ENCODE data around the gene ZIC3.
"Not testable (repeated sequence)": the region's sequence is repeated elsewhere in the genome, so short reads cannot be mapped to it uniquely, and the experiment has no call there.

The ZIC3 gene

GRCh38 chrX:137565921-137566745 lies at the start of gene ZIC3:
Gene ZIC3 (plus strand): TSS chrX:137566127. CDS start chrX:137566692, 565 bp downstream.
- DNase-seq (ENCODE audit: low spot score): peak; percentile 66

- DNase-seq (ENCODE audit: low spot score): no peak
Measured at GRCh38 chrX:137519459-137519858, 46.5 kb upstream of the ZIC3 start.

DNA sequence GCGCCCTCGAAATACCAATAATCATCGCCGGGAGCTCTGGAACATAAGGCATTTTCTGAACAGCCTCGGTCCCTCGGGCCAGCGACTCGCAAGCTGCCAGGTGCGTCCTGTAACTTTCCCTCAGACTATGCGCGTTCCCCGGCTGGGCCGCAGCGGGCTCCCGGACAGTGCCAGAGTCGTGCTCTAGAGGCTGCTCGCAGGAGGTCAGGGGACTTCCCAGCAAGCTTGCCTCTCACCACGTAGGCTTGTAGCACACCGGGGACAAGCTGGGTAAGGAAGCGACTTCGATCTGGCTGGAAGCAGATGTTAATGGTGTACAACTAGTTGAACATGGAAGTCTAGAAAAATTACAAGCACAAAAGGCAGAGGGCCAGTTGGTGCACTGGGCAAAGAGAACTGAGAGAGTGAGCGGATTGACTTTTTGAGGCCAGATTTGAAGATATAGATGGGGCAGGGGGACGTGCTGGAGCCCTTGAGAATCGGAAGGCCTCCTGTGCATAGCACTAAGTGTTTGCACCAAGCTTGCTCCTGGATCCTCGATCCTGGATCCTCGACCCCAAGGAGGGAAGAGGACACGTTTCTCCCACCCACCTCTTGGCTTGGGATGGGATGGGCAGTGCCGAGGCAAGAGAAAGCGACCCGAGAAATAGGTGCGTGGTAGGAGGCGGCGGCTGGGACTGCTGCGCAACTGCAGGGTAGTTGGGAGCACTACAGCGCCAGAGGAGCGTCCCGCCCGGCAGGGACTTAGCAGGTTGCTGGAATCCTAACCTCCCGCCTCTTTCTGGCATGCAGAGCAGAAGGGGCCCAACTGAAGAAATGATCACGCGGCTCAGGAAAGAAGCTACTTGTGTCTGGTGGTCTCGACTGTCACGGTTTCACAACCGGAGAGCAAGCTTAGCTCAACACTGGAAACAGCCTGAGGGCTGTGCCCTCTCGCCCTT lies 19.9 kb upstream of the ZIC3 start:
- no peak for DNase-seq (ENCODE audit: low spot score)

DNA sequence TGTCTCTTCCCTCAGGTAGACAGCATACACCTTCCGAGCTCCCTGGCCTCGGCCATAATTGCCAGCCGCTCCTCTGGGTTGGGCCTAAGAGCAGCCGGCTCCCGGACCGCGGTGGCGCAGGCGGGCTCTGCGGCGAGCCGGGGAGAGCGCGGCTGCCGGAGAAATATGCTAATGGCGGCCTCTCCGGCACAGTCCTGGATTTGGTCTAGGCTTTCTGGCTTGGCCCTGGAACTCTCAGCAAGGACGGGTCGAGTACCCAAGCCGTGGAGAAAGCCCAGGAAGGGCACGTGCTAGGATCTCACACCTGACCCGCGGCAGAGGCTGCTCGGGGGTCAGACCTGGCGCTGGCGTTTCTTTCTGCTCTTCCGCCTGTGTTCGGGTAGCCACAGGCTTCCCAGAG lies 18.6 kb upstream of the ZIC3 start:
- DNase-seq (ENCODE audit: low spot score): no peak

DNA sequence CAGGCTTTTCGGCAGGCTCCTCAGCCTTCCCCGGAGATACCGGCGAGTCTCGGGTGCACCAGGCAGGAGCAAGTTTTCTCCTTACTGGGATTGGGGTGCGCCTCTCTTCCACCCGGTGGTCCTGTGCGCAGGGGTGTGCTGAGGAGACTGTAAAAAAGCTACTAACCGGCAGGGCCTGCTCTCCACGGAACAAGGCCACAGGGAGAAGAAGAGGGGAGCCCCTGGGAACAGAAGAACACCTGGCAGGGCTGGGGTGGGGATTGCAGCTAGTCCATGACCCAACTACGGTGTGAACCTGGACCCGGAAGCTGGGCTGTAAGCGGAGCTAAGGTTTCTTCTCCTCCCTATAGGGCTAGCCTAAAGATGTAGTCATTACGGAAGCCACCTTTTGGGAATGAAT lies 17.7 kb upstream of the ZIC3 start:
- DNase-seq (ENCODE audit: low spot score): no peak

DNA sequence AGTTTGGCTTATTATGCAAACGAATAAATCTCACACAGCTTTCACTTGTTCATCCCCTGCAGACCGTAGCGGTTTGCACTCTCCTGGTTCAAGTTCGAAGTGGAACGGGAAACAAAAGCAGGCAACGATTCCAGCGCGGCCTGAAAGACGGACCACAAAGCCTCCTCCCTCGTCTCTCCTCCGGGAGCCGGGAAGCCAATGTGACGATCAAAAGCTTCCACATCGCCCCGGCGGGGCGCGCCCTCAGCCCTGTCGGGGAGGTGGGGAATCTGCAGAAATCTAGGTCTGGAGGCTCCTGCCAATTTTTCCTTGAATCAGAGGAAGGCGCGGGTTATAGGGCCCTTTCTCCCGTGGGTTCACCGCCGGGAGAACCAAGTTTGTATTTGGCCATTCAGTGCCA lies 16.9 kb upstream of the ZIC3 start:
- no peak for DNase-seq (ENCODE audit: low spot score)

DNA sequence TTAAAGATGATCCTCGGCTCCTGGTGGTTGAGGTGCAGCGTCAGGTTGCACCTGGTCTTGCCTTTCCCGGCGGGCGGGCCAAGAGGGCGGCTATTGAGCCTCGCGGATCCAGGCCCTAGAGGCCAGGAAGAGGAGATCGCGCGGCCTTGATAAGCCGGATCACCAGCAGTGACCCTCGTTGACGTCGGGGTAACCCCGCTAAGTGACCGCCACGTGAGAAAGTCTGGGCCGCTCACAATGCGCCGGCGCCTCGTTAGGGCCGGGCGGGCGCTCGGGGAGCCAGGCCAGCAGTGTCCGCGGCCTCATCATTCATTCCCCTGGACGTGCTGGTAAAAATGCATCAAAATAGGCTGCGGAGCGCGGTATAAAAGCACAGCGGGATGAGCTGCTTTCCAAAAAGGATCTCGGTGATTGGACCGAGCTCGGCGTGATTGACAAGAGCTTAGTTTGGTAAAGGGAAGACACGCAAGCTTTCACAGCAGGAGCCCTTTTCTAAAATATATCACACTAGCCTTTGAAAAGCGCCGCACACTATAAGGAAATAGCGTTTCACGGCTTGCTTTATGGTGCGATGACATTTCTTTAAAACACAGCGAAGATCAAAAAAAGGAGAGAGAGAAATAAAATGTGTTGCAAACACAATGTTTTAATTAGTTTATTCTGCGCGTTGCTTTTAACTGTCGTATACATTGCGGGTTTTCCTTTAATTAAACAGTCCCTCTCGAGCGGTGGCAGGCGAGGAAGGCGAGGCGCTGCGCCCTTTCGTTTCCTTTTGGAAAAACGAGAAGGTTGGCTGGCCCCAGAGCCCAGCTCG lies 15.9 kb upstream of the ZIC3 start:
- no peak for DNase-seq (ENCODE audit: low spot score)

- no peak for DNase-seq (ENCODE audit: low spot score)
Measured at GRCh38 chrX:137550665-137551261, 15.2 kb upstream of the ZIC3 start.

- DNase-seq (ENCODE audit: low spot score): not testable (repeated sequence)
Measured at GRCh38 chrX:137552098-137552497, 13.8 kb upstream of the ZIC3 start.

DNA sequence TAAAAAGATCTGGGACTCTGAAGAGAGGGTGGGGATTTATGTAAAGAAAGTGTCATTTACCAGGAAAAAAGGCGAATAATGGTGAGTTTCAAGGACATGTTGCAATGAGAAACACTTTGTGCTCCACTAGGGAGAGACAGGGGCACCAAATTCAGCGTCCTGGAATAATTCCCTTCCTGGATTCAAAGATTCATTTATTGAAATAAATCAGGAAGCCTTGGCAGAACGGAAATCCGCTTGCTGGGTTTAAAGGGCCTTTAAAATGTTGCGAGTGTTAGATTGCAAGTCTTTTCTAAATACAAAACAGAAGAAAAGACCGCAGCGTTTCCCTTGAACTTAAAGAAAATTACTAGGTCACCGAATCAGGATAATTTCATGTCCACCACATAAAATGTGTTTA lies 3.8 kb upstream of the ZIC3 start:
- no peak for DNase-seq (ENCODE audit: low spot score)

- DNase-seq (ENCODE audit: low spot score): no peak
Measured at GRCh38 chrX:137563681-137564651, 2.0 kb upstream of the ZIC3 start.

DNA sequence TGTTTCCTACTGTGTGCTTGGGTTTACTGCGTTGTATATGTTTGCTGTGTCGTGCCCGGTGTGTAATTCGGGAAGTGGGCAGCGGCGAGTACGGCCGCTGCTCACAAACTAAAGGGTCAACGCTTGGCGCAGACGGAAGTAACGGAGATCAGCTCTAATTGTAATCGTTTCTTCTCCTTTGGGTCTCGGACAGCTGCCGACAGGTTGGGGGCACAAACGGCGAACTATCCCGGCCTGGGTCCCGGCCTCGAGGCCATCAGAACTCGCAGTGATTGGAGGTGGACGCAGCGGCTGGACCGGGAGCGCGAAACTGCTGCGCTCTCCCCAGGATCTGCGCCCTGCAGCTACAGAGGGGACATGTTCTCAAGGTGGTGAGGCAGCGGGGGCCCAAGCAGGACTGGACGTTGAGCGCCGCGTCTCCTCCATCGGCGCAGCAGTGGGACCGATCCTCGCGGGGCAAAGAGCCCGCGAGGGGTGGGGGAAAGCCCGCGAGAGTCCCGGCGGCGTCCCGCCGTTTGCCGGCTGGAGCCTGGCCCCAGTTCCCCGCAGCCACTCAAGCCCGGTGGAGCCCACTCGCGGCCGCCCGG lies 516 bp upstream of the ZIC3 start:
- DNase-seq (ENCODE audit: low spot score): peak; percentile 30

DNA sequence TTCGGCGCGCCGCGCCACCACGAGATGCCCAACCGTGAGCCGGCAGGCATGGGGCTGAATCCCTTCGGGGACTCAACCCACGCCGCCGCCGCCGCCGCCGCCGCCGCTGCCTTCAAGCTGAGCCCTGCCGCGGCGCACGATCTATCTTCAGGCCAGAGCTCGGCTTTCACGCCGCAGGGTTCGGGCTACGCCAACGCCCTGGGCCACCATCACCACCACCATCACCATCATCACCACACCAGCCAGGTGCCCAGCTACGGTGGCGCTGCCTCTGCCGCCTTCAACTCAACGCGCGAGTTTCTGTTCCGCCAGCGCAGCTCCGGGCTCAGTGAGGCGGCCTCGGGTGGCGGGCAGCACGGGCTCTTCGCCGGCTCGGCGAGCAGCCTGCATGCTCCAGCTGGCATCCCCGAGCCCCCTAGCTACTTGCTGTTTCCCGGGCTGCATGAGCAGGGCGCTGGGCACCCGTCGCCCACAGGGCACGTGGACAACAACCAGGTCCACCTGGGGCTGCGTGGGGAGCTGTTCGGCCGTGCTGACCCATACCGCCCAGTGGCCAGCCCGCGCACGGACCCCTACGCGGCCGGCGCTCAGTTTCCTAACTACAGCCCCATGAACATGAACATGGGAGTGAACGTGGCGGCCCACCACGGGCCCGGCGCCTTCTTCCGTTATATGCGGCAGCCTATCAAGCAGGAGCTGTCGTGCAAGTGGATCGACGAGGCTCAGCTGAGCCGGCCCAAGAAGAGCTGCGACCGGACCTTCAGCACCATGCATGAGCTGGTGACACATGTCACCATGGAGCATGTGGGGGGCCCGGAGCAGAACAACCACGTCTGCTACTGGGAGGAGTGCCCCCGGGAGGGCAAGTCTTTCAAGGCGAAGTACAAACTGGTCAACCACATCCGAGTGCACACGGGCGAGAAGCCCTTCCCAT lies 1.1 kb downstream of the ZIC3 start:
- peak; percentile 45 for DNase-seq (ENCODE audit: low spot score)

DNA sequence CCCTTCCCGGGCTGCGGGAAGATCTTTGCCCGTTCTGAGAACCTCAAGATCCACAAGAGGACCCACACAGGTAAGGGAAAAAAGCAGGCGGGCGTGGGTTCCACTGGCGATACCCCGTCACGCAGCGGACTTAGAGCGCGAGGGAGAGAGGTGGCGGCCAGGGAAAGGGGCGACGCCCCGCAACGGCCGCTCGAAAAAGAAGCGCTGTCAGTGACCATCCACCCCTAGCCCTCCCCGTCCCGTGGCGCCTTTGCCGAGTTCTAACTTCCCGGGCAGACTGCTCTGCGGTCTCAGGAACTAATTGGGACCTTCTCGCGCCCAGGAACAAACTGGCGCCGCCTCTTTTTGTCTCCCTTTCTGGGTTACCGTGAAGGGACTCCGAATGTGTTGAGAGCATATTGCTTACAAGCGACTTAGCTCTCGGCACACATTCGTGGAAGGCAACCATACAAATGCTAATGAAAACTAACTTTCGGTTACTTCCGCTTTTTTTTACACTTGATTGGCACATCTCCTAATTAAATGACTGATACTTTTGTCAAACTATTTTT lies 1.8 kb downstream of the ZIC3 start:
- no peak for DNase-seq (ENCODE audit: low spot score)

DNA sequence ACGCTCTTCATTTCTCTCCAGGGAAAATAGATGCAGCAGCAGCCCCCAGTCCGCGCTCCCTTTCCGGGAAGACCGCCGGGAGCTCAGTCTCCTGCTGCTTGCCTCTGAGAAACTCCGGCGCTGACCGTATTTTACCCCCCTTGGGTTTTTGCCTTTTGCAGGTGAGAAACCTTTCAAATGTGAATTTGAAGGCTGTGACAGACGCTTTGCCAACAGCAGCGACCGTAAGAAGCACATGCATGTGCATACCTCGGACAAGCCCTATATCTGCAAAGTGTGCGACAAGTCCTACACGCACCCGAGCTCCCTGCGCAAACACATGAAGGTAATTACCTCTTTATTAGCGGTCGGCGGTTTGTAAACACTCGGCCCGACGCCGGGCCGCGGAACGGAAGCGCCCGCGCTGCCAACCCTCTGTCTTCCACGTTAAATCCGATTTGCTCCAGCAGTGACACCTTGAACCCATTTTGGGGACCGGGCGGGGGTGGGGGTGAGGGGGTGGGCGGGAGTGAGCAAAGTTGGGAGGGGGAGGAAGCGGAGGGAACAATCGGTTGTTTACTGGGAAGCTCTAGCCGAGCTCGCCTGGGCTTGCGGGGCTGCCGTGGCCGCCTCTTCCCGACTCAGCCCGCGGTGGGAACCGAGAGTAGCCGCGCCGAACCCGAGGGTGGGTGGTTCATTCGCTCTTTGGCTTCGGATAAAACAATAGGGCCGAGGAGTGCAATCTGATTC lies 3.0 kb downstream of the ZIC3 start:
- DNase-seq (ENCODE audit: low spot score): peak; percentile 40

DNA sequence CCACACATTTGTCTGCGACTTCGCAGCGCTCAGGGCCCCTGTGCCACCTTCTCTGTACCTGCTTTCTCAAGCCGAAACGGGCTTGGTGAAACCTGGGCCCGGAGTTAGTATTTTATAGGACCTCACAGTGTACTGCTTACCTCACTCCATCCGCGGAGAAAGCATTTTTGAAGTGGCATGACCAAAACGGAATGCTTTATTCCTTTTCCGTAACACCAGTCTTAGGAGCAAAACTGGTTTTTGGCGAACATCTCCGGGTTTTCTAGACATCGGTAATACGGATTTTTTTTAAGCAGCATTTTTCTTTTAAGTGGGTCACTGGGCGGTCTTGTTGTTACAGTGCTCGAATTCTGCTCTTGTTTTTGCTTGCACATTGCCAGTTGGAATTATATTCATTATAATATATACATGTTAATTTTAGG lies 3.6 kb downstream of the ZIC3 start:
- no peak for DNase-seq (ENCODE audit: low spot score)

DNA sequence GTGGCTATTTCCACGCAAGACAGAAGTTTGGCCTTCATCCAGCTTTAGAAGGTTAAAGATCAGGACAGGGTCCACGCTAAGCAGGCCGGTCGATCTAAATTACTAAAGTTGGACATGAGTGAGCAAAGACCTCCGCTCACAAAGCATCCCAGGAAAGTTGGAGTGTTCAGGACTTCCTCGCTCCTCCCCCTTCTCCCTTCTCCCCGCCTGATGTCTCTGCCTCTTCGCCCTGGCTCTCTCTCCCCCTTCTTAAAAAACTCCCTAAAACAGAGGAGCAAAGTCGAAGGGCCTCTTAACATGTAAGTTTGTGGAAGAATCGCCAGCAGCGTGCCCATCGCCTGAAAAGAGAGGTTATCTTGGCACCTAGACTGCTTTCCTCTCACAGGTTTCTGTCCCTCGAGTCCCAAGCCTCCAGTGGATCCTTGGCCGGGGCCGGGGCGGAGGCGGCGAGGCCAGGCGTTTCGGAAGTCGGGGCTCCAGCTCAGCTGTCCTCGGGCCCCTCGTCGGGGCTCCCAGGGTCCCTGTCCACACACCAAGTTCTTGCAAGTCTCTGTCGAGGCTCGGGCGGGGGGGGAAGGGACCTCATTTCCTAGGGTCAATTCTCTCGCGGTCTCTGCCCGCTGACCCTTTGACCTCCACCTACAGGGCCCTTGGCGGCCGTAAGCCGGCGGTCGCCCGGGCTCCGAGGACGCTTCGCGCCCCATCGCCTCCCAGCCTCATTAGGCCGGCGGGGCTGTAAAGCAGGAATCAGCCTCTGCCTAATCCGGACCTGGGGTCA lies 7.6 kb downstream of the ZIC3 start:
- no peak for DNase-seq (ENCODE audit: low spot score)
